Measurements from ENCODE around the gene PTPRM.

The PTPRM gene

DNA sequence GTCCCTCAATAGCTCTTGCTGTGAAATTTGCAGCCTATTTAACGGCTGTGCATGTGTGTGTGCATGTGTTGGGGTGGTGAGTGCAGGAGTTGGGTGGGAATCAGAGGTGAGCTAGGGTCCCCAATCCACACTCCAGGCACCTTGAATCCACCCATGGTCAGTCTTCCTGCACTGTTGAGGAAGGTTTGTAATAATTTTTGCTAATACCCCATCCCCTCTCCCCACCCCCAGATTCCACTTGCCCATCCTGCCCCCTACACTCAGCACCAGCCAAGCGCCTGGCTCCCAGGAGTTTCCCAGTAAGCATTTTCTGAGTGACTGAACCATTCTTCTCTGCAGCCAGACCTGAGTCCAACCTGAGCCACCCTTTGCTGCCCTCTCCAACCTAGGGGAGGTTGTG lies 833.7 kb downstream of the PTPRM start:
- no peaks in the 10 kb centered on the region for H3K9me3 ChIP-seq (ENCODE audit: control insufficient read depth, insufficient read depth, low read length)
- H3K4me1 ChIP-seq (ENCODE audit: control insufficient read depth, low read length): no peaks in the 10 kb centered on the region
- H3K27ac ChIP-seq (ENCODE audit: low read depth, low read length): no peak overlapping the region
- no peak for TF ChIP-seq CTCF (IDR thresholded peaks at IDR 0.05; ENCODE audit: low read depth, low read length, poor library complexity, severe bottlenecking)
- no peak for TF ChIP-seq EZH2phosphoT487 (IDR thresholded peaks at IDR 0.05; ENCODE audit: borderline replicate concordance, low read length)
- no peaks in the 10 kb centered on the region for H3K79me2 ChIP-seq (ENCODE audit: control insufficient read depth, low read length)
- H3K4me2 ChIP-seq (ENCODE audit: low read length): no peak overlapping the region
- H3F3A ChIP-seq (ENCODE audit: control insufficient read depth, insufficient read depth): no peaks in the 10 kb centered on the region
- no peaks in the 10 kb centered on the region for H3K36me3 ChIP-seq (ENCODE audit: control insufficient read depth, low read length)
- H4K20me1 ChIP-seq (ENCODE audit: control insufficient read depth, insufficient read depth, low read depth, low read length): no peaks in the 10 kb centered on the region
- no peaks in the 10 kb centered on the region for H3K9me2 ChIP-seq (replicated peaks; ENCODE audit: control insufficient read depth, low read length)
- no peaks in the 10 kb centered on the region for H3K27me3 ChIP-seq (ENCODE audit: control insufficient read depth, low read length)
- no peak overlapping the region for H3K4me3 ChIP-seq (ENCODE audit: low read length)

DNA sequence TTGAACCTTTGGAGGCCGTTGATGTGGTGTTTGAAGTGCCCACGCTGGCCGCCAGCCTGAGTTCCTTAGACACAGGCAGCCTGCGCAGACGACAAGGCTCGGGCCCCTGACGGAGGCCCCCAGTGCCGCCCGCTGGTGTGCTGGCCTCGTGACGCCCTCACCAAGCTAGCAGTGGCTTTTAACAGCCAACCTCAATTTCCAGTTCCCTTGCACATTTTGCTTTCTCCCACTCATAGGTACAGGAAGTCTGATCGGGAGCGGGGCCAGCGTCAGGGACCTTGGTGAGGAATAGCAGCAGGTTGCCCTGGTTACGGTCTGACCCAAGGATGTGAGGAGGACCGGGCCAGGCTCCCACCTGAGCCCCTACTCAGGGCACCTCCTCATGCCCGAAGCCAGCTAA lies 834.5 kb downstream of the PTPRM start:
- H3K27me3 ChIP-seq (ENCODE audit: control insufficient read depth, low read length): no peaks in the 10 kb centered on the region
- H3K36me3 ChIP-seq (ENCODE audit: control insufficient read depth, low read length): no peaks in the 10 kb centered on the region
- no peaks in the 10 kb centered on the region for H3K9me3 ChIP-seq (ENCODE audit: control insufficient read depth, insufficient read depth, low read length)
- H3K4me3 ChIP-seq (ENCODE audit: low read length): no peak overlapping the region
- H3F3A ChIP-seq (ENCODE audit: control insufficient read depth, insufficient read depth): no peaks in the 10 kb centered on the region
- no peak overlapping the region for H3K27ac ChIP-seq (ENCODE audit: low read depth, low read length)
- H3K9me2 ChIP-seq (replicated peaks; ENCODE audit: control insufficient read depth, low read length): no peaks in the 10 kb centered on the region
- H3K4me1 ChIP-seq (ENCODE audit: control insufficient read depth, low read length): no peaks in the 10 kb centered on the region
- no peak overlapping the region for H3K4me2 ChIP-seq (ENCODE audit: low read length)
- H4K20me1 ChIP-seq (ENCODE audit: control insufficient read depth, insufficient read depth, low read depth, low read length): no peaks in the 10 kb centered on the region
- H3K79me2 ChIP-seq (ENCODE audit: control insufficient read depth, low read length): no peaks in the 10 kb centered on the region
- no peak for TF ChIP-seq EZH2phosphoT487 (IDR thresholded peaks at IDR 0.05; ENCODE audit: borderline replicate concordance, low read length)
- no peak for TF ChIP-seq CTCF (IDR thresholded peaks at IDR 0.05; ENCODE audit: low read depth, low read length, poor library complexity, severe bottlenecking)

- no peak overlapping the region for H3K4me2 ChIP-seq (ENCODE audit: low read length)
- H3K9me3 ChIP-seq (ENCODE audit: control insufficient read depth, insufficient read depth, low read length): no peaks in the 10 kb centered on the region
- TF ChIP-seq CTCF (IDR thresholded peaks at IDR 0.05; ENCODE audit: low read depth, low read length, poor library complexity, severe bottlenecking) (no peak), EZH2phosphoT487 (IDR thresholded peaks at IDR 0.05; ENCODE audit: borderline replicate concordance, low read length) (no peak)
- H3K79me2 ChIP-seq (ENCODE audit: control insufficient read depth, low read length): no peaks in the 10 kb centered on the region
- H3K36me3 ChIP-seq (ENCODE audit: control insufficient read depth, low read length): no peaks in the 10 kb centered on the region
- no peaks in the 10 kb centered on the region for H3K27me3 ChIP-seq (ENCODE audit: control insufficient read depth, low read length)
- no peaks in the 10 kb centered on the region for H3K9me2 ChIP-seq (replicated peaks; ENCODE audit: control insufficient read depth, low read length)
- H3F3A ChIP-seq (ENCODE audit: control insufficient read depth, insufficient read depth): no peaks in the 10 kb centered on the region
- no peaks in the 10 kb centered on the region for H3K4me1 ChIP-seq (ENCODE audit: control insufficient read depth, low read length)
- H4K20me1 ChIP-seq (ENCODE audit: control insufficient read depth, insufficient read depth, low read depth, low read length): no peaks in the 10 kb centered on the region
- H3K27ac ChIP-seq (ENCODE audit: low read depth, low read length): no peak overlapping the region
- no peak overlapping the region for H3K4me3 ChIP-seq (ENCODE audit: low read length)
Observed at GRCh38 chr18:8402237-8402636, 835.1 kb downstream of the PTPRM start.

GRCh38 chr18:8403713-8404112 lies 836.6 kb downstream of the PTPRM start:
- no peaks in the 10 kb centered on the region for H3K27me3 ChIP-seq (ENCODE audit: control insufficient read depth, low read length)
- H3K4me1 ChIP-seq (ENCODE audit: control insufficient read depth, low read length): no peaks in the 10 kb centered on the region
- no peaks in the 10 kb centered on the region for H3K36me3 ChIP-seq (ENCODE audit: control insufficient read depth, low read length)
- H3K9me2 ChIP-seq (replicated peaks; ENCODE audit: control insufficient read depth, low read length): no peaks in the 10 kb centered on the region
- no peak overlapping the region for H3K4me3 ChIP-seq (ENCODE audit: low read length)
- no peaks in the 10 kb centered on the region for H3F3A ChIP-seq (ENCODE audit: control insufficient read depth, insufficient read depth)
- TF ChIP-seq CTCF (IDR thresholded peaks at IDR 0.05; ENCODE audit: low read depth, low read length, poor library complexity, severe bottlenecking) (no peak), EZH2phosphoT487 (IDR thresholded peaks at IDR 0.05; ENCODE audit: borderline replicate concordance, low read length) (no peak)
- no peak overlapping the region for H3K27ac ChIP-seq (ENCODE audit: low read depth, low read length)
- no peaks in the 10 kb centered on the region for H3K79me2 ChIP-seq (ENCODE audit: control insufficient read depth, low read length)
- no peak overlapping the region for H3K4me2 ChIP-seq (ENCODE audit: low read length)
- H4K20me1 ChIP-seq (ENCODE audit: control insufficient read depth, insufficient read depth, low read depth, low read length): no peaks in the 10 kb centered on the region
- no peaks in the 10 kb centered on the region for H3K9me3 ChIP-seq (ENCODE audit: control insufficient read depth, insufficient read depth, low read length)
